Muscle layer of duodenum (tissue), 2 donors: ENCODE measurements around the gene CIRBP.
A peak's percentile ranks its signal among the peaks of the same experiment; 100 is the strongest.

ENCODE experiments used
- H3K27ac ChIP-seq: one replicate; pipeline ENCODE4 v1.7.0; 2013; ENCODE audit warnings: mild to moderate bottlenecking, low read length
- H3K27me3 ChIP-seq: one replicate; pipeline ENCODE4 v1.7.0; 2013; ENCODE audit warnings: low read depth, mild to moderate bottlenecking, control low read depth, low read length
- H3K36me3 ChIP-seq, 2 donors: one replicate each; pipeline ENCODE4 v1.7.0; 2013; ENCODE audit warnings: low read length in 2 of 2, control low read depth in 1 of 2, mild to moderate bottlenecking in 1 of 2; ENCODE audit not compliant: insufficient read depth in 2 of 2, control insufficient read depth in 1 of 2
- H3K4me1 ChIP-seq, 2 donors: one replicate each; pipeline ENCODE4 v1.7.0; 2013; ENCODE audit warnings: low read length in 2 of 2, mild to moderate bottlenecking in 2 of 2, control low read depth in 1 of 2, moderate library complexity in 1 of 2; ENCODE audit not compliant: insufficient read depth in 2 of 2, control insufficient read depth in 1 of 2
- H3K4me3 ChIP-seq, 2 donors: one replicate each; pipeline ENCODE4 v1.7.0; 2013; ENCODE audit warnings: low read length in 2 of 2, low read depth in 1 of 2, mild to moderate bottlenecking in 1 of 2
- H3K9me3 ChIP-seq, 2 donors: one replicate each; pipeline ENCODE4 v1.7.0; 2013; ENCODE audit warnings: low read length in 2 of 2, control low read depth in 1 of 2, mild to moderate bottlenecking in 1 of 2; ENCODE audit not compliant: control insufficient read depth in 1 of 2
- donor health status: healthy.

The CIRBP gene

GRCh38 chr19:1292419-1293151 is 23.5 kb downstream of the CIRBP start:
- H3K4me3 ChIP-seq, result no peak overlapping the region
- H3K4me1 ChIP-seq, result peaks cover 0 to 11% of the 10 kb centered on the region in 2 donors
- H3K27me3 ChIP-seq, result no peaks in the 10 kb centered on the region
- H3K27ac ChIP-seq, result no peak overlapping the region
- H3K9me3 ChIP-seq, result no peaks in the 10 kb centered on the region
- no peaks in the 10 kb centered on the region for H3K36me3 ChIP-seq

- H3K27ac ChIP-seq, result no peak overlapping the region
- H3K9me3 ChIP-seq, result no peaks in the 10 kb centered on the region
- no peaks in the 10 kb centered on the region for H3K36me3 ChIP-seq
- H3K4me1 ChIP-seq, result peaks cover 0 to 11% of the 10 kb centered on the region in 2 donors
- H3K27me3 ChIP-seq, result no peaks in the 10 kb centered on the region
- no peak overlapping the region for H3K4me3 ChIP-seq
Measured at GRCh38 chr19:1293782-1294604, 24.9 kb downstream of the CIRBP start.

- Histone ChIP-seq H3K27me3 (no peaks in the 10 kb centered on the region), H3K27ac (no peak overlapping the region), H3K9me3 (no peaks in the 10 kb centered on the region), H3K4me3 (no peak overlapping the region), H3K36me3 (no peaks in the 10 kb centered on the region), H3K4me1 (peaks cover 0 to 11% of the 10 kb centered on the region in 2 donors)
Measured at GRCh38 chr19:1294688-1295087, 25.6 kb downstream of the CIRBP start.

DNA sequence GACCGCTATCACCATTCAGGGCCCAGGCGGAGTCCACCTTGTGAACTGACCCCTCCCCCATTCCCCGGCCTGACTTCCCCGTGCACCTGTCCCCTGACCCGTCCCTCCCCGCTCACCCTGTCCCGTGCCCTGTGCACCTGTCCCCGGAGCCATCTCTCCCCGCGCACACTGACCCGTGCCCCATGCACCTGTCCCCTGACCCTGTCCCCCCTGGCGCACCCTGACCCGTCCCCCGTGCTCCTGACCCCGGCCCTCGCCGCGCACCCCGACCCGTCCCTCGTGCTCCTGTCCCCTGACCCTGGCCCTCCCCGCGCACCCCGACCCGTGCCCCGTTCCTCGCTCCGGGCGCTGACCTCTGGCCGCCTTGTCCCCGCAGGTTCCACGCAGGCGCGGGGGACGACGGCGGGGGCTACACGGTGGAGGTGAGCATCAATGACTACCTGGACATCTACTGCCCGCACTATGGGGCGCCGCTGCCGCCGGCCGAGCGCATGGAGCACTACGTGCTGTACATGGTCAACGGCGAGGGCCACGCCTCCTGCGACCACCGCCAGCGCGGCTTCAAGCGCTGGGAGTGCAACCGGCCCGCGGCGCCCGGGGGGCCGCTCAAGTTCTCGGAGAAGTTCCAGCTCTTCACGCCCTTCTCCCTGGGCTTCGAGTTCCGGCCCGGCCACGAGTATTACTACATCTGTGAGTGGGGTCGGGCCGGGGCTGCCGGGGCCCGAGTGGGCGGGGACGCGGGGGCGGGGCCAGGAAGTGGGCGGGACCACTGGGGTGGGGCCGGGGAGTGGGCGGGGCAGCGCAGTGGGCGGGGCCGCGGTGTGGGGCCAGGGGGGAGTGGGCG is 26.3 kb downstream of the CIRBP start:
- no peaks in the 10 kb centered on the region for H3K9me3 ChIP-seq
- no peaks in the 10 kb centered on the region for H3K36me3 ChIP-seq
- H3K4me3 ChIP-seq, result peak overlapping the region in 1 of 2 donors; percentile 32
- H3K27me3 ChIP-seq, result no peaks in the 10 kb centered on the region
- H3K4me1 ChIP-seq, result peaks cover 0 to 11% of the 10 kb centered on the region in 2 donors
- H3K27ac ChIP-seq, result no peak overlapping the region

DNA sequence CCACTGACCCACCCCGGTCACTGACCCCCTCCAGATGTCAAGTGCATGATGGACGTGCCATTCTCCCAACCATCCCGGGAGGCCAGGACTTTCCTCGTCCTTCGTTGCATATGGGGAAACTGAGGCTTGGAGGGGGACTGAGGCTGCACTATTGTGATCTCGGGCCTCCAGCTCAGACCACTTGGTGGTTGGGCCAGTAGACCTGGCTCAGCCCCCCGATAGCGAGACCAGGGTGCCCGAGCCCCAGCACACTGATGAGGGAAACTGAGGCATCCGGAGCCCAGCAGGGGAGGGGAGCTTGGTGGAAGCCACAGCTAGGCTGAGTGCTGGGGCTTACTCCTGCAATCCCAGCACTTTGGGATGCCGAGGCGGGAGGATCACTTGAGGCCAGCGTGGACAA is 26.9 kb downstream of the CIRBP start:
- no peaks in the 10 kb centered on the region for H3K9me3 ChIP-seq
- peaks cover 0 to 11% of the 10 kb centered on the region in 2 donors for H3K4me1 ChIP-seq
- no peaks in the 10 kb centered on the region for H3K36me3 ChIP-seq
- H3K27ac ChIP-seq, result no peak overlapping the region
- H3K4me3 ChIP-seq, result no peak overlapping the region
- H3K27me3 ChIP-seq, result no peaks in the 10 kb centered on the region

GRCh38 chr19:1296575-1297271 is 27.6 kb downstream of the CIRBP start:
- Histone ChIP-seq H3K36me3 (no peaks in the 10 kb centered on the region), H3K27ac (no peak overlapping the region), H3K27me3 (no peaks in the 10 kb centered on the region), H3K4me1 (peaks cover 0 to 11% of the 10 kb centered on the region in 2 donors), H3K9me3 (no peaks in the 10 kb centered on the region), H3K4me3 (no peak overlapping the region)

GRCh38 chr19:1298235-1298634 is 29.1 kb downstream of the CIRBP start:
- H3K27me3 ChIP-seq, result no peaks in the 10 kb centered on the region
- H3K36me3 ChIP-seq, result no peaks in the 10 kb centered on the region
- no peaks in the 10 kb centered on the region for H3K9me3 ChIP-seq
- H3K4me1 ChIP-seq, result peaks cover 0 to 11% of the 10 kb centered on the region in 2 donors
- H3K4me3 ChIP-seq, result no peak overlapping the region
- H3K27ac ChIP-seq, result no peak overlapping the region

GRCh38 chr19:1299801-1300200 is 30.7 kb downstream of the CIRBP start:
- H3K36me3 ChIP-seq, result no peaks in the 10 kb centered on the region
- no peak overlapping the region for H3K4me3 ChIP-seq
- H3K27ac ChIP-seq, result no peak overlapping the region
- H3K4me1 ChIP-seq, result peaks cover 0 to 9% of the 10 kb centered on the region in 2 donors
- no peaks in the 10 kb centered on the region for H3K9me3 ChIP-seq
- H3K27me3 ChIP-seq, result no peaks in the 10 kb centered on the region

DNA sequence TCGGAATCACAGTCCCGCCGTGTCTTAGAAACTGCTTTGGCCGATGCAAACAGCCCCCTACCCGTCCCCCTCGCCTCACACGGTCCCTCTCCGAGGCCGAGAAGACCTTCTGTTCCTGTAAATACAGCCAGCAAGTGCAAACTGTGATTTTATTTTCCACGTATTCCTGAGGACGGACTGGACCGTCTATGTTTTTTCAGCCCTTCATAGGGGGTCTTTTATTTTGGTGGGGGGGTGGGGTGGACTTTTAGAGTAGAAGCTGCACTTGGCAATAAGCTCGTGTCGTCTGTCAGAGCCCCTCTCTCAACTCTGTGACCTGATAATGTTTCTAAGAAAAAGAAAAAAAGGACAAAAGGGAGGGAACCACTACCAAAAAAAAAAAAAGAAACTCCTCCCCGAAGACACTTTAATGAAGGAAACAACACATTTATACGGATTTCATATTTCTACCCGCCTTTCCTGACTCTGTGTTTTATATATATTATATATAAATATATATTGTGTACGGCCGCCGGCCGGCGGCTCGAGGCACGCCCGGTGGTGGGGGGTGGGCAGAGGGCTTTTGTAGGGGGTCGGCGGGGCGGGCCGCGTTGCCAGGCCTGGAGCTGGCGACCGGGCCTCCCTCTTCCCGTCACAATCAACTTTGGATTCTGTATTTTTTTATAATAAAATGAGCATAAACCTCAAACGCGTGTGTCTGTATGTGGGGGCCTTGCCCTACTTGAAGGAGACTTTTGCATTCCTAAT is 31.8 kb downstream of the CIRBP start:
- no peaks in the 10 kb centered on the region for H3K27me3 ChIP-seq

DNA sequence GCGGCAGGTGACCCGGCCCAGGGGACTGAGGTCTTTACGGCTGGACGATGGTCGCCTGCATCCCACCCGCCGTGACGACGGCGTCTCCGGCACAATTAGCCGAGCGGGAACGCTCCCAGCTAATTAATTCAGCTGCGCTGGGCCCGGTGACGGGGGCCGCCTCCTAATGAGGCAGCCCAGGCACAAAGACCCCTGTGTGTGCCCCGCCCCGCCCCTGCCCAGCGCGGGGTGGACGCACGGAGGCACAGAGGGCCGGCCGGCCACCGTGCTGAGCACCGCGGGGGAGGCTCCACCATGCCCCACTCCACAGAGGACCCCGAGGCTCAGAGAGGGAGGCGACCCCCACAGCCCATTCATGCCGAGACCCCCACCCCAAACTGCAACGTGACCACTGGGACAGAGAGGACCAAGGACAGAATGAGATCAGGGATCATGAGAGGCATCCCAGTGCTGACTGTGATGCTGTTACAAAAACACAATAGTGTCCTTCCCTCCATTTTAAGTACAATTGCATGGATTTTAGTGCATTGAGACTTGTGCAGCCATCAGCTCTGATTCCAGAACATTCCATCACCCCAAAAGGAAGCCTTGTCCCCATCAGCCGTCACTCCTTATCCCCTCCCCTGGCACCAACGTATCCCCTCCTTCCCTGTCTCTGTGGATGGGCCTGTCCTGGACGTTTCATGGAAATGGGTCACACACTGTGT is 33.6 kb downstream of the CIRBP start:
- no peaks in the 10 kb centered on the region for H3K36me3 ChIP-seq
- H3K27me3 ChIP-seq, result no peaks in the 10 kb centered on the region
- no peaks in the 10 kb centered on the region for H3K4me1 ChIP-seq
- H3K9me3 ChIP-seq, result no peaks in the 10 kb centered on the region
- H3K27ac ChIP-seq, result no peak overlapping the region
- no peak overlapping the region for H3K4me3 ChIP-seq

More for the DNA sequence above, 31.8 kb downstream of the CIRBP start:
- Histone ChIP-seq H3K4me1 (no peaks in the 10 kb centered on the region), H3K36me3 (no peaks in the 10 kb centered on the region), H3K9me3 (no peaks in the 10 kb centered on the region), H3K4me3 (no peak overlapping the region), H3K27ac (no peak overlapping the region)
